ENCODE data around the gene SIPA1L2.

SIPA1L2 gene

DNA sequence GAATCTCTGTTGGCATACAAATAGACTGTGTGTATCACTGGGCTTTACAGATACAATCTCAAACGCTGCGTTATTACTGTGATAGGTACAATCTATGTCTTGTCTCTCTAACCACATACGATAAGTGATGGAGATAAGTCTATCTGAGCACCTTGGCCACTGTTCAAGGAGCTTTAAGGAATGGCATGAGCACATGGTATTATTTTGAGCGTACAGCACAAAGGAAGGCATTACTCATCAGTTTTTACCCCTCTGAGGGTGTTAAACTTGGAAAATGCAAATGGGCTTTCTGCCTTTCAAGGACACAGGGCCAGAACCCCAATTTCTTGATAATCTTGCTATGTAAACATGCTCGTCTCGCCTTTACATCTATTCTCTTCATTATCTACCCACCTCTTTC lies 11.6 kb upstream of the SIPA1L2 start:
- DNase-seq, result no peak

DNA sequence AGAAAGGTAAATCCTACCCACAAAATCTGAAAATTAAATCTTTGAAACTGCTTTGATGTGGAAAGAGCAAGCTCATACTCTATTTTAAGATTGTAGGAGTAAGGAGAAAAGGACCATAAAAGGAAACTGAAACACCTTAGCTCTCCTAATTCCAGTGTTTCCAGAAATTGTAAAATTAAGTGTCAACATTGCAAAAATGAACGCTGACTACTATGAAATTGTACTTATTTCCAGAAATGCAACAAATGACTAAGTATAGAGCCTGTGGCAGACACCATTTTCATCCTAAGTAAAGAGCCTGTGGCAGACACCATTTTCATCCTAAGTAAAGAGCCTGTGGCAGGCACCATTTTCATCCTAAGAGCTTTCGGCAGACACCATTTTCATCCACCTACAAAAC lies 6.9 kb upstream of the SIPA1L2 start:
- DNase-seq, result no peak

GRCh38 chr1:232635778-232636356 lies 5.9 kb upstream of the SIPA1L2 start:
- peak; percentile 60 for DNase-seq

DNA sequence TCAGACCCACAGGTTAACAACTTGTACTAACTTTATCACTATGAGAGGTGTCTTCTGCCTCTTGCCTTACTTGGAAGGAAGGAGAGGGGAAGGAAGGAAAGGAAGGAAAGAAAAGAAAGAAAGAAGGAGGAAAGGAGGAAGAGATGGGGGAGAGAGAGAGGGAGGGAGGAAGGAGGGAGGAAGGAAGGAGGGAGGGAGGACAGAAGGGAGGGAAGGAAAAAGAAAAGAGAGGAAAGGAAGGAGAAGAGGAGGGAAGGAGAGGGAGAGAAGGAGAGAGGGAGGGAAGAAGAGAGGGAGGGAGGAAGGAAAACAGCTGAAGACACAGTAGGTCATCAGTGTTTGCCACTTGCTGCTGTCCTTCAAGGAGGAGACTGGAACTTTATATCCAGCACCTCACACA lies 5.3 kb upstream of the SIPA1L2 start:
- no peak for DNase-seq

GRCh38 chr1:232634096-232634495 lies 4.2 kb upstream of the SIPA1L2 start:
- no peak for DNase-seq

- no peak for DNase-seq
Measured at GRCh38 chr1:232630894-232631195, 912 bp upstream of the SIPA1L2 start.

GRCh38 chr1:232629250-232630046 lies 485 bp downstream of the SIPA1L2 start:
- DNase-seq, result no peak

- no peak for DNase-seq
Measured at GRCh38 chr1:232628335-232629249, 1.3 kb downstream of the SIPA1L2 start.

- DNase-seq, result peak; percentile 68
Measured at GRCh38 chr1:232627645-232628334, 2.1 kb downstream of the SIPA1L2 start.

- DNase-seq, result no peak
Measured at GRCh38 chr1:232627171-232627570, 2.8 kb downstream of the SIPA1L2 start.

DNA sequence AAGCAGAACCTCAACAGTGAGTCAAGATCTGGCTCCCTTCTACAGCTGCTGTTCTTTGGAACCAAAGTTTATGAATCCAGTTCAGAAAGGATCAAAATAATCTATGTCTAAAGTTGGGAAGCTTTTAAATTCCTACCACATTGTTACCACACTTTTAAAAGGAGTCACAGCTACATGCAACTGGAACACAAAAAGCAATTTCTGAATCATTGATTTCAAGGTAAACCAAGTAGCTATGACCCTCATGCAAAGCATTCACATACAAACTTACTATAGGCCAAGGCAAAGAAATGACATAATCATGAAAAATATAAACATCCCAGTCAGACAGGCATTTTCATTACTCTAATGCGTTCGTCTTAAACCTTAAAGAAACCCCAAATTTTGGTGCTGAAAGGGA lies 3.5 kb downstream of the SIPA1L2 start:
- no peak for DNase-seq

DNA sequence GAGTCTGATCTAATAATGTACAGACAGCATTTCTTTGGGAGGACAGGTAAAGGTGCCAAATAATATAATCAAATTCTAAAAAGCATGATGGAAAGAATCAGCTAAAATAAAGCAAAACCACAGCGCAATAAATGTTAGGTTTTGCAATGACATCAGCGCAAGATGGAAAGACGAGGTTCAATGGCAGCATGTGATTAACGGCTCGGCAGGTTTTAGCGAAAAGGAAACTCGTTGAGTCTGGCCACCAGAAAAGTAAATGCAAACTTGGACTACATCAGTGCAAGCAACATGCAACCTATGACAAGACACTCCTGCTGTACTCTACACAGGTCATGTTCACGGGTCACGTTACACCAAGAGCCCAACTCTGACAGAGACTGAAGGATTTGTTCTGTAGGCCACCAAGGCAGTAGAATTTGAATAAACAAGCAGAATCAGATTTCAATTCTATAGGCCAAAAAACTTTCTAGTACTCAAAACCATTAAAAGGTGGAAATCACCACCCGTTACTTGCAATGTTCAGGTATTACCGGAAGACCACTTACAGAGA lies 4.5 kb downstream of the SIPA1L2 start:
- no peak for DNase-seq

GRCh38 chr1:232624546-232625281 lies 5.2 kb downstream of the SIPA1L2 start:
- no peak for DNase-seq

DNA sequence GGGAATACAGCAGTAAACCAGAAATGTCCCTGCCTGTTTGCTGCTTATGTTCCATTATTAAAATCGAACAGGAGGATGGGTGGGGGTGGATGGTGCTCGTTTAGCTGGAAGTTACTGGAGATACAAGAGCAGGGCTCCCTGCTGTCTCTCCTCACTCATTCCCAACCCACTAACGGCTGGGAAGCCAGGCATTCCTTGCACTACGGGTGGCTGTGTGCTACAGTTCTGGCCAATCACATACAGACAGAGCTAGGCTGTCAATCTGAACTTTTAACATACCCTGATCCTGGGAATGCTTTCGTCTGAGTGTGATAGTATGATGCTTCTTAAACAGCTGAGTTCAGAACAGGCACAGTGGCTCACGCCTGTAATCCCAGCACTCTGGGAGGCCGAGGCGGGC lies 7.0 kb downstream of the SIPA1L2 start:
- DNase-seq, result no peak

DNA sequence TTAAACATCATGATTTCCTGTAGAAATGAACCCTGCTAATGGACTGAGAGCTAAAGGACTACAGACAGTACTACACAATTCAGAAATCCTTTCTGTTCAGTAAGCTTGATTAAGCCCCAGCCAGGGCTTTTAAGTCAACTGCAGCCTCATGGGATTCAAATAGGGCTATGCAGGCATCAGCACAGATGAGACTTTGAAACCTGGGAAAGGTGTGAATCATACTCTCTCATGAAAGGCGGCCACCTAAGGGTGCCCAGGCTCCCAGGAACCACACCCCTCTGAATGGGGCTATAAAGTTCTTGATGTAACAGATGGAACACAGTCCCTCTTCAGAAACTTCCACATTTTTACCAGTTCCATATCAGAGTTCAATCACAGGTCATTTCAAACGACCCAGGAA lies 7.6 kb downstream of the SIPA1L2 start:
- no peak for DNase-seq

- no peak for DNase-seq
Measured at GRCh38 chr1:232621050-232621449, 8.9 kb downstream of the SIPA1L2 start.

DNA sequence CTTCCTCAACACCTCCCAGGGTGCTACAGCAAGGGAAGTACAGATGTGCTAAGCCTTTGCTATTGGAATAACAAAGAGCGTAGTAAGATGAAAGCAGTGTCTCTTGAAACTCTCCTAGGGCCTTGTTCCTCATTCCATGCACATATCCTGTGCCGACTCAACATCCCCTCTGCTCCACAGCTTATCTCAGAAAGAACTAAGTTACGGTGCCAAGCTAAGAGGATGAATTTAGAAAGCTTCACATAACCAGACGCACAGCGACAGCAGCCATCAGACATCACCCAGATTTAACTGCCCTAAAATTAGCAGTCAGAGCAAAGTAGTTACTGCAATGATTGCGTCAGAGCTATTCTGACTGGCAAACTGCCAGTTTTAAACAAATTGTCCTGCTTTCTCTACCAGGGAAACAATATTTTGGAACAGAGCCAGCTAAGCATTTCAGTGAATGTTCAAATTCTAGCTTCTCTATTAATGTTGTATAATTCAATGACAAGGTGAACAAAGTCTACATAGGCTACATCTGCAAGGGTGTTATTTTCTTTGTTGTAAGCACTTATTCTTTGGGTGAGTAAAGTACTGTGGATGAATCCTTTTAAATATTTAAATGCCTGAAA lies 9.5 kb downstream of the SIPA1L2 start:
- no peak for DNase-seq

GRCh38 chr1:232617237-232617636 lies 12.7 kb downstream of the SIPA1L2 start:
- DNase-seq, result no peak

DNA sequence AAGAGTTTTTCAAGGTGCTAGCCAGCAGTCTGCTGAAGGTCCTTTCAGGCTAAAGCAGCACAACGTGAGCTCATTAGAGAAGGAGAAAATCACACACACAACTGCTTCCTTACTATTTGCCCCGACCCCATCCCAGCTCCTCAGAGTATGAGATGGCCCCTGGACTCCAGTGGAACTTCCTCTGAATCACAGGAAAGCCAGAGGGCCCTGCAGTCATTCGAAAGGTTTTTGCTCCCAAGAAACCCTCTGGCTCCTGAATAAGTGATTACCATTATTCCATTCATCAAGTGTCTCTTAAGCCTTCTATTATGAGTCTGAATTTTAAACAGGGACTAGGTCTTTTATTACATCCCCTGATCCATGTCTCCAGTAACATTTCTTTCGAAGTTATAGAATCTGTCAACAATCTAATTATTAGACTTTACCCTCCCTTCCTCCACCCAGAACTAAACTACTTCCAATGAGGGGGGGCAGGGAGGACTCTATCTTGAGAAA lies 14.6 kb downstream of the SIPA1L2 start:
- no peak for DNase-seq

GRCh38 chr1:232614811-232615210 lies 15.1 kb downstream of the SIPA1L2 start:
- DNase-seq, result no peak

- no peak for DNase-seq
Measured at GRCh38 chr1:232613752-232614381, 16.1 kb downstream of the SIPA1L2 start.

Measured in CD4-positive, alpha-beta T cell treated with Interleukin-17A for 1 hour (primary cell).